HG02678 (cell line): ENCODE data around the gene ZNF440.
"Not testable (repeated sequence)": the region's sequence is repeated elsewhere in the genome, so short reads cannot be mapped to it uniquely, and the experiment has no call there.

Source experiments
- ATAC-seq: cut with Tn5 transposase; IDR thresholded peaks from one replicate; pipeline ENCODE4 v1.9.1; 2021; ENCODE audit warnings: mild to moderate bottlenecking, moderate library complexity; ENCODE audit not compliant: unreplicated experiment

ZNF440 gene

GRCh38 chr19:11828957-11829876 lies 15.1 kb downstream of the ZNF440 start:
- ATAC-seq = not testable (repeated sequence)

- ATAC-seq = no peak
These were observed 18.3 kb downstream of the ZNF440 start for GRCh38 chr19:11832253-11832912.

- no peak for ATAC-seq
These were observed 19.5 kb downstream of the ZNF440 start for GRCh38 chr19:11833541-11833940.

GRCh38 chr19:11835626-11836066 lies 21.6 kb downstream of the ZNF440 start:
- not testable (repeated sequence) for ATAC-seq

GRCh38 chr19:11843722-11844121 lies 29.6 kb downstream of the ZNF440 start:
- no peak for ATAC-seq

GRCh38 chr19:11847615-11848014 lies 33.5 kb downstream of the ZNF440 start:
- ATAC-seq = not testable (repeated sequence)

- no peak for ATAC-seq
These were observed 34.1 kb downstream of the ZNF440 start for GRCh38 chr19:11848200-11848593.

DNA sequence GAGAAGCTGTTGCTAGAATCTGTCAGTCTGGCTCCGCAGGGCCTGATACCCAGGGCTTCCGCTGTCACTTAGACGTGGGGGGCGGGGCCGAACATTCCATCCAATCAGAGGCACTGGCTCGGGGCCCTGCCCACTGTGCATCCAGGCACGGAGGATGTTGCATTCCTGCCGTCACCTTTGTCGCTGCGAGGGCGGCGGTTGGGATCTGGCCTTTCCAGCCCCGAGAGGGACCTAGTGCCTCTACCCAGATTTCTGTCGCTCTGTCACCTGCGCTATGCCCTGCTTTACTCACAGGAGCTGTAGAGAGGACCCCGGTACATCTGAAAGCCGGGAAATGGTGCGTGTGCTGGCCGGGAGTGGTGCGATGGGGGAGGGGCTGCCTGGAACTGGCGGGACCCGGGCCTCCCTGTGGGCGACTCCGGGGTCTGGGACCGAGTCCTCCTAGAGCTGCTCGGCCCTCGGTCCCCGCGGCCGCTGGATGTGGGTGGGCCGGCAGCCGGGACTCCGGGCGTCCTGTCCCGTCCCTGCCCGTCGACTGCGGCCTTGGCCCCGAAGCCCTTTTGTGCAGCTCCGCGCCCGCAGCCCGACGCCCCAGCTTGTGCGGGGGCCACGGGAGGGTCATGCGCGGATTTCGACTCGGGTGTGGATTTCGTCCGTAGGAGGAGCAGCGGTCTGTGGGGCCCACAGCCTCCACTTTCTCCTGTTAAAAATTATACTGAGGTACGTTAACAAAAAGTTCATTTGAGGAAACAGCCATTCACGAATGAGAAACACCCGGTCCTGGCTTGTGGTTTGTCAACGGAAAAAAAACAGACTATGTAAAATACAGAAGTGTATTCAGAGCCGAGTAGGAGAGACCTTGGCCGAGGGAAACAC lies 34.8 kb downstream of the ZNF440 start, which contains the start of gene ZNF439:
ZNF439 (plus strand) TSS at position 133 of the 876 bp plus-strand sequence; CDS start at position 275, 142 bp downstream.
- ATAC-seq = peak; percentile 84

GRCh38 chr19:11850289-11850688 lies 36.2 kb downstream of the ZNF440 start:
- not testable (repeated sequence) for ATAC-seq

- no peak for ATAC-seq
These were observed 39.3 kb downstream of the ZNF440 start for GRCh38 chr19:11853358-11853757.

DNA sequence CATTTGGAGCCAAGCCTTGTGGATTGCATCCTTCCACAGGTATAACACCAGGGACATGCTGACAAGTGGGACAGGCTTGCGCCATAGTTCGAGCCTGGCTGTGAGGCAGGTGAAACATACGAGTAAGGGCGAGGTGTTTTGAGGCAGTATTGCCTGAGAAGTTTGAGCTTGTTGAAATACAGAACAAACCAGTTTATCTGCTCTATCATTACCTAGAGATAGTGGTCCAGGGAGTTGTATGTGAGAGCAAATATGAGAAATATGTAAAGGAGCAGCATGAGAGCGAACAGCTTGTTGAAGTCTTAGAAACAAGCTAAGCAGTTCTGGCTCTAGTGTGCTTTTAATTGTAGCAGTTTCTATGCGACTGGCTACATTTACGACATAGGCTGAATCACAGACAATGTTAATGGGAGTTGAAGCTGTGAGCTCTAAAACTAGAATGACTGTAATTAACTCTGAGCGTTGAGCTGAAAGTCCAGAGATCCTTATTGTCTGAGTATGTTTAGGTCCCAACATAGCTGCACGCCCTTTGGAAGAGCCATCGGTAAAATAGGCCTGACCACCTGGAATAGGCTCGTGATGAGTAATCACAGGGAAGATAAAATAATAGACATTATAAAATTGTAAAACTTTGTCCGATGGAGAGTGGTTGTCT lies 42.6 kb downstream of the ZNF440 start:
- ATAC-seq = no peak

GRCh38 chr19:11860721-11861120 lies 46.6 kb downstream of the ZNF440 start:
- no peak for ATAC-seq

- no peak for ATAC-seq
These were observed 47.2 kb downstream of the ZNF440 start for GRCh38 chr19:11861301-11861700.

- ATAC-seq = not testable (repeated sequence)
These were observed 53.7 kb downstream of the ZNF440 start for GRCh38 chr19:11867766-11868165.

DNA sequence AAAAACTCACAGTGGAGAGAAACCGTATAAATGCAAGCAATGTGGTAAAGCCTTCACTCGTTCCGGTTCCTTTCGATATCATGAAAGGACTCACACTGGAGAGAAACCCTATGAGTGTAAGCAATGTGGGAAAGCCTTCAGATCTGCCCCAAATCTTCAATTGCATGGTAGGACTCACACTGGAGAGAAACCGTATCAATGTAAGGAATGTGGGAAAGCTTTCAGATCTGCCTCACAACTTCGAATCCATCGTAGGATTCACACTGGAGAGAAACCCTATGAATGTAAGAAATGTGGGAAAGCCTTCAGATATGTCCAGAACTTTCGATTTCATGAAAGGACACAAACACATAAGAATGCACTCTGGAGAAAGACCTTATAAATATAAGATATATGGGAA lies 54.1 kb downstream of the ZNF440 start:
- ATAC-seq = no peak

DNA sequence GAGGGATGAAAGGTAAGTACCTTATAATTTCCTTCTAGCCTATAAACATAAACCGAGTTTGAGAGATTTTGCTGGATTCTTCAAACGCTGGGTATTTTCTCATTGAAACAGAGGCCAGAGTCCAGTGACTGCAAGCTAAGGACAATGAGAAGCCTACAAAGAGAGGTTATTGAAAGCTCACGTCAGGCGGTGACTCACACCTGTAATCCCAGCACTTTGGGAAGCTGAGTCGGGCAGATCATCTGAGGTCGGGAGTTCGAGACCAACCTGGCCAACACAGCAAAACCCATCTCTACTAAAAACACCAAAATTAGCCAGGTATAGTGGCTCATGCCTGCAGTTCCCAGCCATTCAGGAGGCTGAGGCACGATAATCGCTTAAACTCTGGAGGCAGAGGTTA lies 58.6 kb downstream of the ZNF440 start:
- no peak for ATAC-seq

GRCh38 chr19:11873762-11874161 lies 59.7 kb downstream of the ZNF440 start:
- no peak for ATAC-seq

DNA sequence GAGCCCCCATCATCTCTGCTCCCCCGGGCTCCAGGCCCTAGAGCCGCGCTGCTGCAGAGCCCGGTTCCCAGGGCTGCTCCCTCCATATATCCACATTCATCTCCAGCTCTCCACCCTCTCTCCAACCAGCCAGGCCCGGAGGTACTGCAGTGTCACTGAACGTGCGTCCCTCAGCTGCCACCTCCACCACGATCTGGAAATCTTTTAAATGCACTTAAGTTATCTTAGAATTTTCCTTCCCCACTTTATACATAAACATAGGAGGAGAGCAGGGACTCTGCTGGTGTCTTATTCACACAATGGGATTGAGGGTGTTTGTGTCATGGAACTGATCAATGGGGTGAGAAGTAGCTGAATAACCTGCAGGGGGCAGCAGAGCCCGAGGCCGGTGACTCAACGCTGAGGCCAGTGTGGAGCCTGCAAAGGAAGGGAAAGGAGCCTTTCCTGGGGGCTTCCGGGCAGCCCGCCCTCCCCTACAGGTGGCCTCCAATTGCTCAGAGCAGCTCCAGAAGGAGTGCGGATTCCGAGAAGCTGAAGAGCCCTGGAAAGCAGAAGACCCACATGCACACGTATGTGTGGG lies 65.7 kb downstream of the ZNF440 start:
- not testable (repeated sequence) for ATAC-seq

GRCh38 chr19:11880598-11880997 lies 66.5 kb downstream of the ZNF440 start:
- no peak for ATAC-seq
